HepG2 (cell line): ENCODE data around the gene PLIN5. TPM values are rescaled to one million over a fixed set of nuclear protein-coding genes. Genes with fewer than 3 reads are reported as not detected.

Experiments
- ETV5 ChIP-seq: IDR thresholded peaks from 2 replicates; pipeline ENCODE4 v1.6.1; 2018; ENCODE audit warnings: missing biosample characterization, missing genetic modification reagents, inconsistent platforms, borderline replicate concordance
- GPN1 ChIP-seq: sonication (generic); formaldehyde crosslinking; IDR thresholded peaks from 2 replicates; pipeline ENCODE4 v1.5.1; 2020; ENCODE audit warnings: missing genetic modification reagents, borderline replicate concordance
- GTF2F1 ChIP-seq: fragments of 150-350 bp; IDR thresholded peaks from 2 replicates; pipeline ENCODE4 v1.6.1; 2014; ENCODE audit warnings: low read length
- KAT8 ChIP-seq: IDR thresholded peaks from 2 replicates; pipeline ENCODE4 v1.6.1; 2016; ENCODE audit warnings: missing genetic modification reagents, missing compliant biosample characterization
- MED13 ChIP-seq: sonication (generic); formaldehyde crosslinking; IDR thresholded peaks from 2 replicates; pipeline ENCODE4 v1.5.0; 2020; ENCODE audit warnings: missing genetic modification reagents
- NR2F6 ChIP-seq, 2 experiments: IDR thresholded peaks; 2 replicates each; pipeline ENCODE4 v1.6.1; 2016; ENCODE audit warnings: antibody characterized with exemption in 1 of 2, mild to moderate bottlenecking in 1 of 2
- SALL1 ChIP-seq: sonication (generic); formaldehyde crosslinking; IDR thresholded peaks from 2 replicates; pipeline ENCODE4 v1.8.0; 2022; ENCODE audit warnings: mild to moderate bottlenecking, missing genetic modification reagents
- SUZ12 ChIP-seq: fragments of 150-350 bp; IDR thresholded peaks from 2 replicates; pipeline ENCODE4 v1.6.1; 2014; ENCODE audit warnings: low read depth, low read length
- TGIF2 ChIP-seq: IDR thresholded peaks from 2 replicates; pipeline ENCODE4 v1.6.1; 2016; ENCODE audit warnings: control low read depth, missing compliant biosample characterization
- ZNF224 ChIP-seq: sonication (generic); formaldehyde crosslinking; IDR thresholded peaks from 2 replicates; pipeline ENCODE4 v1.5.0; 2020; ENCODE audit warnings: mild to moderate bottlenecking, missing genetic modification reagents
- ZNF335 ChIP-seq: sonication (generic); formaldehyde crosslinking; IDR thresholded peaks from 2 replicates; pipeline ENCODE4 v1.4.0; 2020; ENCODE audit warnings: missing genetic modification reagents
- ZNF543 ChIP-seq: sonication (generic); formaldehyde crosslinking; IDR thresholded peaks from 2 replicates; pipeline ENCODE4 v1.4.0; 2020; ENCODE audit warnings: mild to moderate bottlenecking, missing genetic modification reagents
- ZNF589 ChIP-seq: sonication (generic); formaldehyde crosslinking; conservative IDR thresholded peaks from 2 replicates; pipeline ENCODE4 v1.8.0; 2022; ENCODE audit warnings: mild to moderate bottlenecking, moderate library complexity, missing genetic modification reagents
- ZNF614 ChIP-seq: IDR thresholded peaks from 2 replicates; pipeline ENCODE4 v1.6.1; 2018; ENCODE audit warnings: missing biosample characterization, missing genetic modification reagents, inconsistent platforms, borderline replicate concordance
- ZNF660 ChIP-seq: sonication (generic); formaldehyde crosslinking; IDR thresholded peaks from 2 replicates; pipeline ENCODE4 v1.5.1; 2020; ENCODE audit warnings: mild to moderate bottlenecking, low read depth, missing genetic modification reagents, borderline replicate concordance
- ZNF737 ChIP-seq: sonication (generic); formaldehyde crosslinking; IDR thresholded peaks from 2 replicates; pipeline ENCODE4 v1.5.0; 2020; ENCODE audit warnings: missing genetic modification reagents, mild to moderate bottlenecking, borderline replicate concordance
- ZNF841 ChIP-seq: sonication (generic); formaldehyde crosslinking; IDR thresholded peaks from 2 replicates; pipeline ENCODE4 v1.8.1; 2023; ENCODE audit warnings: missing genetic modification reagents, borderline replicate concordance
- ZNF878 ChIP-seq: sonication (generic); formaldehyde crosslinking; IDR thresholded peaks from 2 replicates; pipeline ENCODE4 v1.8.1; 2023; ENCODE audit warnings: mild to moderate bottlenecking, missing genetic modification reagents, moderate library complexity
- polyA plus RNA-seq, 8 experiments: library from polyadenylated mRNA; depleted of rRNA in 3 of 8; stranded (reverse) in 7 of 8; unstranded in 1 of 8; fragments of >200 nt; fragmentation: Illumina TruSeq in 4 of 8; extraction: Trizol in 4 of 8; gene quantifications; 2 replicates each; pipeline versions ENCODE4 v1.2.1 to v1.2.3, GENCODE V29; 2011 to 2016; ENCODE audit warnings: low read depth in 4 of 8, missing spikeins in 1 of 8, mixed read lengths in 1 of 8; ENCODE audit not compliant: insufficient read depth in 1 of 8
- total RNA-seq, 5 experiments: library from RNA; depleted of rRNA; stranded (reverse); fragments of >200 nt; fragmentation: Illumina TruSeq; extraction: Trizol; gene quantifications; 2 replicates each; pipeline ENCODE4 v1.2.3, GENCODE V29; 2016; ENCODE audit warnings: low read depth in 1 of 5
- TF ChIP-seq, protein P1 (sequence below): sonication (generic); formaldehyde crosslinking; IDR thresholded peaks from 2 replicates; pipeline ENCODE4 v1.5.0; 2020; ENCODE audit warnings: mild to moderate bottlenecking, missing genetic modification reagents
- TF ChIP-seq, protein P2 (sequence below): fragments of 450-650 bp; IDR thresholded peaks from 2 replicates; pipeline ENCODE4 v1.6.1; 2016
- TF ChIP-seq, protein P3 (sequence below): sonication (generic); formaldehyde crosslinking; IDR thresholded peaks from 2 replicates; pipeline ENCODE4 v1.5.0; 2020; ENCODE audit warnings: mild to moderate bottlenecking, missing genetic modification reagents, borderline replicate concordance
- TF ChIP-seq, protein P4 (sequence below): sonication (generic); formaldehyde crosslinking; IDR thresholded peaks from 2 replicates; pipeline ENCODE4 v1.4.0; 2020; ENCODE audit warnings: missing genetic modification reagents

The PLIN5 gene
- total and polyA plus RNA-seq, 2 of the 13 experiments (the other 11 are each of a cell fraction or from before 2014, with no cell fraction given) = 1.8 to 4.8 TPM

DNA sequence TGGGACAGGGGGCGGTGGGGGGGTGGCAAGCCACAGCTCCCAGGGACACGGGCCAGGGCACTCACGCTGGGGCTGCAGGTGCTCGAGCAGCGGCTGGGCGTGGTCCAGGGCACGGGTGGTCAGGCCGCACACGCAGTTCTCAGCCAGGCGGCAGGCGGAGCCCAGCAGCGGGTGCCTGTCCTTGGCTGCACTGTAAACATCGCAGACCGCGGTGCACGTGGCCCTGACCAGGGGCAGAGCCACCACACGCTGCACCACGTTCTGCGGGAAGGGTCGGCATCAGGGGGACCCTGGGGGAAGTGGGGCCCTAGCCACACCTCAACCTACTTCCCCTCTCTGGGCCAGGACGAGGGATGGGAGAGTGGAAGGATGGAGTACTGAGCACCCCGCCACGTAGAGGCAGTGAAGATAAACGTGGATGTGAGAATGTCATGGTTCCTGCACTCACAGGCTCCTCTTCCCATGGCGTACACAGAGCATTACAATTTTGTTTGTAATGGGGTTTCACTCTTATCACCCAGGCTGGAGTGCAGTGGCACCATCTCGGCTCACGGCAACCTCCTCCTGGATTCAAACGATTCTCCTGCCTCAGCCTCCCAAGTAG lies 3.4 kb downstream of the PLIN5 start (continued):
- TF ChIP-seq ZNF878 (CRISPR knock-in tag) = no peak
- peak; percentile 25; the same call in 1 of the 2 replicates for TF ChIP-seq ETV5 (CRISPR knock-in tag)
- no peak for TF ChIP-seq ZNF543 (CRISPR knock-in tag)
- TF ChIP-seq MED13 (CRISPR knock-in tag) = no peak
- no peak for TF ChIP-seq GTF2F1
- no peak for TF ChIP-seq NR2F6 (IDR thresholded peaks at IDR 0.05)
- peak; percentile 75 for TF ChIP-seq NR2F6 (CRISPR knock-in tag; IDR thresholded peaks at IDR 0.05)
- peak; percentile 43; the same call in 1 of the 2 replicates for TF ChIP-seq KAT8 (CRISPR knock-in tag)
- TF ChIP-seq SALL1 (CRISPR knock-in tag) = peak; percentile 92
- TF ChIP-seq, protein P1, sequence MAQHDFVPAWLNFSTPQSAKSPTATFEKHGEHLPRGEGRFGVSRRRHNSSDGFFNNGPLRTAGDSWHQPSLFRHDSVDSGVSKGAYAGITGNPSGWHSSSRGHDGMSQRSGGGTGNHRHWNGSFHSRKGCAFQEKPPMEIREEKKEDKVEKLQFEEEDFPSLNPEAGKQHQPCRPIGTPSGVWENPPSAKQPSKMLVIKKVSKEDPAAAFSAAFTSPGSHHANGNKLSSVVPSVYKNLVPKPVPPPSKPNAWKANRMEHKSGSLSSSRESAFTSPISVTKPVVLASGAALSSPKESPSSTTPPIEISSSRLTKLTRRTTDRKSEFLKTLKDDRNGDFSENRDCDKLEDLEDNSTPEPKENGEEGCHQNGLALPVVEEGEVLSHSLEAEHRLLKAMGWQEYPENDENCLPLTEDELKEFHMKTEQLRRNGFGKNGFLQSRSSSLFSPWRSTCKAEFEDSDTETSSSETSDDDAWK (CRISPR knock-in tag) = no peak
- no peak for TF ChIP-seq ZNF737 (CRISPR knock-in tag)
- TF ChIP-seq ZNF224 (CRISPR knock-in tag) = no peak
- peak; percentile 80; the same call in 1 of the 2 replicates for TF ChIP-seq TGIF2 (CRISPR knock-in tag)
- TF ChIP-seq, protein P2, sequence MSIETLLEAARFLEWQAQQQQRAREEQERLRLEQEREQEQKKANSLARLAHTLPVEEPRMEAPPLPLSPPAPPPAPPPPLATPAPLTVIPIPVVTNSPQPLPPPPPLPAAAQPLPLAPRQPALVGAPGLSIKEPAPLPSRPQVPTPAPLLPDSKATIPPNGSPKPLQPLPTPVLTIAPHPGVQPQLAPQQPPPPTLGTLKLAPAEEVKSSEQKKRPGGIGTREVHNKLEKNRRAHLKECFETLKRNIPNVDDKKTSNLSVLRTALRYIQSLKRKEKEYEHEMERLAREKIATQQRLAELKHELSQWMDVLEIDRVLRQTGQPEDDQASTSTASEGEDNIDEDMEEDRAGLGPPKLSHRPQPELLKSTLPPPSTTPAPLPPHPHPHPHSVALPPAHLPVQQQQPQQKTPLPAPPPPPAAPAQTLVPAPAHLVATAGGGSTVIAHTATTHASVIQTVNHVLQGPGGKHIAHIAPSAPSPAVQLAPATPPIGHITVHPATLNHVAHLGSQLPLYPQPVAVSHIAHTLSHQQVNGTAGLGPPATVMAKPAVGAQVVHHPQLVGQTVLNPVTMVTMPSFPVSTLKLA = peak; percentile 97
- TF ChIP-seq, protein P3, sequence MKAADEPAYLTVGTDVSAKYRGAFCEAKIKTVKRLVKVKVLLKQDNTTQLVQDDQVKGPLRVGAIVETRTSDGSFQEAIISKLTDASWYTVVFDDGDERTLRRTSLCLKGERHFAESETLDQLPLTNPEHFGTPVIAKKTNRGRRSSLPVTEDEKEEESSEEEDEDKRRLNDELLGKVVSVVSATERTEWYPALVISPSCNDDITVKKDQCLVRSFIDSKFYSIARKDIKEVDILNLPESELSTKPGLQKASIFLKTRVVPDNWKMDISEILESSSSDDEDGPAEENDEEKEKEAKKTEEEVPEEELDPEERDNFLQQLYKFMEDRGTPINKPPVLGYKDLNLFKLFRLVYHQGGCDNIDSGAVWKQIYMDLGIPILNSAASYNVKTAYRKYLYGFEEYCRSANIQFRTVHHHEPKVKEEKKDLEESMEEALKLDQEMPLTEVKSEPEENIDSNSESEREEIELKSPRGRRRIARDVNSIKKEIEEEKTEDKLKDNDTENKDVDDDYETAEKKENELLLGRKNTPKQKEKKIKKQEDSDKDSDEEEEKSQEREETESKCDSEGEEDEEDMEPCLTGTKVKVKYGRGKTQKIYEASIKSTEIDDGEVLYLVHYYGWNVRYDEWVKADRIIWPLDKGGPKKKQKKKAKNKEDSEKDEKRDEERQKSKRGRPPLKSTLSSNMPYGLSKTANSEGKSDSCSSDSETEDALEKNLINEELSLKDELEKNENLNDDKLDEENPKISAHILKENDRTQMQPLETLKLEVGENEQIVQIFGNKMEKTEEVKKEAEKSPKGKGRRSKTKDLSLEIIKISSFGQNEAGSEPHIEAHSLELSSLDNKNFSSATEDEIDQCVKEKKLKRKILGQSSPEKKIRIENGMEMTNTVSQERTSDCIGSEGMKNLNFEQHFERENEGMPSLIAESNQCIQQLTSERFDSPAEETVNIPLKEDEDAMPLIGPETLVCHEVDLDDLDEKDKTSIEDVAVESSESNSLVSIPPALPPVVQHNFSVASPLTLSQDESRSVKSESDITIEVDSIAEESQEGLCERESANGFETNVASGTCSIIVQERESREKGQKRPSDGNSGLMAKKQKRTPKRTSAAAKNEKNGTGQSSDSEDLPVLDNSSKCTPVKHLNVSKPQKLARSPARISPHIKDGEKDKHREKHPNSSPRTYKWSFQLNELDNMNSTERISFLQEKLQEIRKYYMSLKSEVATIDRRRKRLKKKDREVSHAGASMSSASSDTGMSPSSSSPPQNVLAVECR (CRISPR knock-in tag) = peak; percentile 82; the same call in 1 of the 2 replicates
- no peak for TF ChIP-seq SUZ12
- 0 out of 2 replicates have a peak, but pooled peaks have one; percentile 26 for TF ChIP-seq ZNF614 (CRISPR knock-in tag)
- TF ChIP-seq ZNF841 (CRISPR knock-in tag) = no peak
- TF ChIP-seq GPN1 (CRISPR knock-in tag) = no peak
- TF ChIP-seq ZNF335 (CRISPR knock-in tag) = 0 out of 2 replicates have a peak, but pooled peaks have one; percentile 38
- TF ChIP-seq ZNF589 (CRISPR knock-in tag) = peak; percentile 81; the same call in 1 of the 2 replicates
- no peak for TF ChIP-seq ZNF660 (CRISPR knock-in tag)
- TF ChIP-seq, protein P4, sequence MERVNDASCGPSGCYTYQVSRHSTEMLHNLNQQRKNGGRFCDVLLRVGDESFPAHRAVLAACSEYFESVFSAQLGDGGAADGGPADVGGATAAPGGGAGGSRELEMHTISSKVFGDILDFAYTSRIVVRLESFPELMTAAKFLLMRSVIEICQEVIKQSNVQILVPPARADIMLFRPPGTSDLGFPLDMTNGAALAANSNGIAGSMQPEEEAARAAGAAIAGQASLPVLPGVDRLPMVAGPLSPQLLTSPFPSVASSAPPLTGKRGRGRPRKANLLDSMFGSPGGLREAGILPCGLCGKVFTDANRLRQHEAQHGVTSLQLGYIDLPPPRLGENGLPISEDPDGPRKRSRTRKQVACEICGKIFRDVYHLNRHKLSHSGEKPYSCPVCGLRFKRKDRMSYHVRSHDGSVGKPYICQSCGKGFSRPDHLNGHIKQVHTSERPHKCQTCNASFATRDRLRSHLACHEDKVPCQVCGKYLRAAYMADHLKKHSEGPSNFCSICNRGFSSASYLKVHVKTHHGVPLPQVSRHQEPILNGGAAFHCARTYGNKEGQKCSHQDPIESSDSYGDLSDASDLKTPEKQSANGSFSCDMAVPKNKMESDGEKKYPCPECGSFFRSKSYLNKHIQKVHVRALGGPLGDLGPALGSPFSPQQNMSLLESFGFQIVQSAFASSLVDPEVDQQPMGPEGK = peak; percentile 53; the same call in 1 of the 2 replicates
